ENCODE measurements around the gene TTC39C. TPM values are rescaled to one million over a fixed set of nuclear protein-coding genes. Genes with fewer than 3 reads are reported as not detected.

Gene TTC39C
- total RNA-seq, 1 donor from 2014 or later, result 12.8 TPM

- no peak for FAIRE-seq
- Histone ChIP-seq H3K9ac (ENCODE audit: low read length) (no peak overlapping the region), H3K4me1 (ENCODE audit: insufficient read depth, low read length) (peaks cover 12% of the 10 kb centered on the region), H3K27me3 (ENCODE audit: insufficient read depth, low read length) (no peaks in the 10 kb centered on the region), H3K27ac (ENCODE audit: low read depth, low read length) (no peak overlapping the region), H3K4me3 (ENCODE audit: insufficient read depth, low read depth, low read length) (no peak overlapping the region), H3K36me3 (ENCODE audit: insufficient read depth, low read length) (no peaks in the 10 kb centered on the region), H2AFZ (ENCODE audit: low read depth, low read length) (no peak overlapping the region), H3K9me3 (ENCODE audit: insufficient read depth, low read depth, low read length) (no peaks in the 10 kb centered on the region), H3K79me2 (ENCODE audit: insufficient read depth, low read length) (no peaks in the 10 kb centered on the region), H4K20me1 (ENCODE audit: insufficient read depth, low read length) (no peaks in the 10 kb centered on the region), H3K4me2 (ENCODE audit: low read length) (no peak overlapping the region)
- Mint-ChIP-seq H3K36me3 (ENCODE audit: low read depth, unreplicated experiment) (no peaks in the 10 kb centered on the region), H3K27ac (ENCODE audit: unreplicated experiment) (no peak overlapping the region), H3K4me3 (ENCODE audit: unreplicated experiment) (no peak overlapping the region), H3K27me3 (ENCODE audit: low read depth, unreplicated experiment) (peaks cover 3% of the 10 kb centered on the region), H3K9me3 (ENCODE audit: unreplicated experiment) (no peaks in the 10 kb centered on the region), H3K4me1 (ENCODE audit: low read depth, unreplicated experiment) (peaks cover 11% of the 10 kb centered on the region)
- TF ChIP-seq EZH2 (IDR thresholded peaks at IDR 0.05; ENCODE audit: insufficient read depth, low read length), result no peak
- DNase-seq (ENCODE audit: low read depth), result no peak
These were observed 27.8 kb upstream of the TTC39C start for GRCh38 chr18:23986600-23987359.

GRCh38 chr18:23990474-23991410 is 23.8 kb upstream of the TTC39C start:
- H3K27me3 ChIP-seq (ENCODE audit: insufficient read depth, low read length), result no peaks in the 10 kb centered on the region
- no peaks in the 10 kb centered on the region for H3K36me3 ChIP-seq (ENCODE audit: insufficient read depth, low read length)
- FAIRE-seq (no peak), DNase-seq (ENCODE audit: low read depth) (peak; percentile 42)
- no peaks in the 10 kb centered on the region for H3K79me2 ChIP-seq (ENCODE audit: insufficient read depth, low read length)
- Mint-ChIP-seq H3K36me3 (ENCODE audit: low read depth, unreplicated experiment) (no peaks in the 10 kb centered on the region), H3K27me3 (ENCODE audit: low read depth, unreplicated experiment) (no peaks in the 10 kb centered on the region), H3K9me3 (ENCODE audit: unreplicated experiment) (no peaks in the 10 kb centered on the region), H3K4me3 (ENCODE audit: unreplicated experiment) (no peak overlapping the region), H3K4me1 (ENCODE audit: low read depth, unreplicated experiment) (peaks cover 5% of the 10 kb centered on the region), H3K27ac (ENCODE audit: unreplicated experiment) (no peak overlapping the region)
- TF ChIP-seq CTCF (IDR thresholded peaks at IDR 0.05; ENCODE audit: insufficient read depth, low read depth, low read length) (no peak), EZH2 (IDR thresholded peaks at IDR 0.05; ENCODE audit: insufficient read depth, low read length) (no peak)
- H3K27ac ChIP-seq (ENCODE audit: low read depth, low read length), result no peak overlapping the region
- H3K9ac ChIP-seq (ENCODE audit: low read length), result no peak overlapping the region
- no peak overlapping the region for H3K4me2 ChIP-seq (ENCODE audit: low read length)
- H3K9me3 ChIP-seq (ENCODE audit: insufficient read depth, low read depth, low read length), result no peaks in the 10 kb centered on the region
- peaks cover 16% of the 10 kb centered on the region for H3K4me1 ChIP-seq (ENCODE audit: insufficient read depth, low read length)
- no peak overlapping the region for H2AFZ ChIP-seq (ENCODE audit: low read depth, low read length)
- no peaks in the 10 kb centered on the region for H4K20me1 ChIP-seq (ENCODE audit: insufficient read depth, low read length)
- H3K4me3 ChIP-seq (ENCODE audit: insufficient read depth, low read depth, low read length), result no peak overlapping the region

- Mint-ChIP-seq H3K27ac (ENCODE audit: unreplicated experiment) (no peak overlapping the region), H3K4me3 (ENCODE audit: unreplicated experiment) (no peak overlapping the region), H3K36me3 (ENCODE audit: low read depth, unreplicated experiment) (no peaks in the 10 kb centered on the region), H3K27me3 (ENCODE audit: low read depth, unreplicated experiment) (no peaks in the 10 kb centered on the region), H3K9me3 (ENCODE audit: unreplicated experiment) (no peaks in the 10 kb centered on the region), H3K4me1 (ENCODE audit: low read depth, unreplicated experiment) (peaks cover 5% of the 10 kb centered on the region)
- Histone ChIP-seq H3K4me1 (ENCODE audit: insufficient read depth, low read length) (peaks cover 16% of the 10 kb centered on the region), H3K4me2 (ENCODE audit: low read length) (no peak overlapping the region), H3K9ac (ENCODE audit: low read length) (no peak overlapping the region), H4K20me1 (ENCODE audit: insufficient read depth, low read length) (no peaks in the 10 kb centered on the region), H3K9me3 (ENCODE audit: insufficient read depth, low read depth, low read length) (no peaks in the 10 kb centered on the region), H3K4me3 (ENCODE audit: insufficient read depth, low read depth, low read length) (no peak overlapping the region), H3K27ac (ENCODE audit: low read depth, low read length) (no peak overlapping the region), H3K79me2 (ENCODE audit: insufficient read depth, low read length) (no peaks in the 10 kb centered on the region), H3K36me3 (ENCODE audit: insufficient read depth, low read length) (no peaks in the 10 kb centered on the region), H3K27me3 (ENCODE audit: insufficient read depth, low read length) (no peaks in the 10 kb centered on the region), H2AFZ (ENCODE audit: low read depth, low read length) (no peak overlapping the region)
- no peak for FAIRE-seq
- peak; percentile 76 for DNase-seq (ENCODE audit: low read depth)
- no peak for TF ChIP-seq EZH2 (IDR thresholded peaks at IDR 0.05; ENCODE audit: insufficient read depth, low read length)
- TF ChIP-seq CTCF (IDR thresholded peaks at IDR 0.05; ENCODE audit: insufficient read depth, low read depth, low read length), result no peak
These were observed 22.2 kb upstream of the TTC39C start for GRCh38 chr18:23992089-23992940.

Data from astrocyte (in vitro differentiated cells and primary cell).